Chondrocyte (in vitro differentiated cells): Measurements from ENCODE around the gene PDZRN3. TPM values are rescaled to one million over a fixed set of nuclear protein-coding genes. Genes with fewer than 3 reads are reported as not detected.

Experiments
- DNase-seq: peaks from one replicate; pipeline ENCODE4 v3.0.0; 2021; ENCODE audit warnings: mixed read lengths, low spot score
- H3K27ac Mint-ChIP-seq: one replicate; pipeline ENCODE4 v1.8.0; 2021; ENCODE audit warnings: mild to moderate bottlenecking, moderate library complexity, mixed read lengths; ENCODE audit not compliant: unreplicated experiment
- H3K27me3 Mint-ChIP-seq: 2 replicates; pipeline ENCODE4 v1.8.0; 2021; ENCODE audit warnings: low read depth, mixed read lengths
- H3K36me3 Mint-ChIP-seq: 2 replicates; pipeline ENCODE4 v1.8.0; 2021; ENCODE audit warnings: low read depth, mixed read lengths
- H3K4me1 Mint-ChIP-seq: 2 replicates; pipeline ENCODE4 v1.8.0; 2021; ENCODE audit warnings: low read depth, mild to moderate bottlenecking, mixed read lengths
- H3K4me3 Mint-ChIP-seq: one replicate; pipeline ENCODE4 v1.8.0; 2021; ENCODE audit warnings: mild to moderate bottlenecking, moderate library complexity, mixed read lengths; ENCODE audit not compliant: unreplicated experiment
- H3K9me3 Mint-ChIP-seq: 2 replicates; pipeline ENCODE4 v1.8.0; 2021; ENCODE audit warnings: low read depth, mixed read lengths
- CTCF ChIP-seq: fragments of 200-600 bp; sonication (generic); IDR thresholded peaks from 2 replicates; pipeline ENCODE4 v1.5.0; 2021; ENCODE audit warnings: antibody characterized with exemption, mild to moderate bottlenecking, moderate library complexity
- total RNA-seq: library from RNA; stranded (reverse); gene quantifications from 3 replicates; pipeline ENCODE4 v1.2.1, GENCODE V29; 2021

Gene PDZRN3
- total RNA-seq, 1 donor from 2014 or later: 19.4 TPM

GRCh38 chr3:73407577-73407976 lies 217.2 kb downstream of the PDZRN3 start:
- Mint-ChIP-seq H3K27me3 (no peaks in the 10 kb centered on the region), H3K4me1 (peaks cover 14% of the 10 kb centered on the region), H3K36me3 (peaks cover 3% of the 10 kb centered on the region), H3K4me3 (no peak overlapping the region), H3K9me3 (no peaks in the 10 kb centered on the region), H3K27ac (no peak overlapping the region)
- TF ChIP-seq CTCF: no peak
- DNase-seq: no peak

- Mint-ChIP-seq H3K27ac (no peak overlapping the region), H3K4me3 (no peak overlapping the region), H3K36me3 (peaks cover 9% of the 10 kb centered on the region), H3K27me3 (no peaks in the 10 kb centered on the region), H3K4me1 (peaks cover 14% of the 10 kb centered on the region), H3K9me3 (no peaks in the 10 kb centered on the region)
- no peak for DNase-seq
- no peak for TF ChIP-seq CTCF
Measured at GRCh38 chr3:73405853-73406252, 218.9 kb downstream of the PDZRN3 start.

- Mint-ChIP-seq H3K9me3 (no peaks in the 10 kb centered on the region), H3K4me1 (peaks cover 14% of the 10 kb centered on the region), H3K36me3 (peaks cover 14% of the 10 kb centered on the region), H3K27me3 (no peaks in the 10 kb centered on the region), H3K4me3 (no peak overlapping the region), H3K27ac (no peak overlapping the region)
- TF ChIP-seq CTCF: no peak
- no peak for DNase-seq
Measured at GRCh38 chr3:73405000-73405399, 219.7 kb downstream of the PDZRN3 start.

- Mint-ChIP-seq H3K4me1 (peaks cover 14% of the 10 kb centered on the region), H3K9me3 (no peaks in the 10 kb centered on the region), H3K27ac (no peak overlapping the region), H3K27me3 (no peaks in the 10 kb centered on the region), H3K4me3 (no peak overlapping the region), H3K36me3 (peaks cover 14% of the 10 kb centered on the region)
- no peak for DNase-seq
- no peak for TF ChIP-seq CTCF
Measured at GRCh38 chr3:73404435-73404834, 220.3 kb downstream of the PDZRN3 start.

GRCh38 chr3:73403444-73403843 lies 221.3 kb downstream of the PDZRN3 start:
- H3K9me3 Mint-ChIP-seq: no peaks in the 10 kb centered on the region
- no peak overlapping the region for H3K4me3 Mint-ChIP-seq
- H3K27me3 Mint-ChIP-seq: no peaks in the 10 kb centered on the region
- DNase-seq: no peak
- peaks cover 14% of the 10 kb centered on the region for H3K4me1 Mint-ChIP-seq
- H3K36me3 Mint-ChIP-seq: peaks cover 15% of the 10 kb centered on the region
- no peak overlapping the region for H3K27ac Mint-ChIP-seq
- TF ChIP-seq CTCF: no peak
